Body of pancreas (tissue), 4 donors: ENCODE results near the gene NKD1. TPM values are rescaled to one million over a fixed set of nuclear protein-coding genes. Genes with fewer than 3 reads are reported as not detected.

Source experiments
- ATAC-seq: fragments of 150-250 bp; one replicate; pipeline ENCODE4 v1.9.1; 2016
- DNase-seq, 4 donors: peaks; one replicate each; pipeline ENCODE4 v3.0.0-alpha.2; 2019
- H3K27ac ChIP-seq, 4 donors: fragments of 200-600 bp; sonication (generic); 1 replicate in 3 of 4; 2 replicates in 1 of 4; pipeline versions ENCODE4 v1.5.1 to v1.6.1; 2016 to 2019; ENCODE audit warnings: mild to moderate bottlenecking in 1 of 4, mixed read lengths in 1 of 4, moderate library complexity in 1 of 4
- H3K27me3 ChIP-seq, 2 donors: fragments of 200-600 bp; sonication (generic); one replicate each; pipeline ENCODE4 v1.6.0; 2016; ENCODE audit warnings: mild to moderate bottlenecking in 1 of 2
- H3K36me3 ChIP-seq, 2 donors: fragments of 200-600 bp; sonication (generic); replicated peaks in 1 of 2; 2 replicates each; pipeline ENCODE4 v1.5.1; 2016; ENCODE audit warnings: low read depth in 2 of 2; ENCODE audit not compliant: insufficient read depth in 1 of 2
- H3K4me1 ChIP-seq: fragments of 200-600 bp; sonication (generic); one replicate; pipeline ENCODE4 v1.6.0; 2016
- H3K4me3 ChIP-seq, 2 donors: fragments of 200-600 bp; sonication (generic); 1 replicate in 1 of 2; 2 replicates in 1 of 2; pipeline ENCODE4 v1.5.1; 2016 to 2019
- H3K9me3 ChIP-seq, 3 donors: fragments of 200-600 bp; sonication (generic); 1 replicate in 2 of 3; 2 replicates in 1 of 3; pipeline ENCODE4 v1.5.1; 2016
- CTCF ChIP-seq, 7 experiments: fragments of 450-650 bp in 4 of 7; fragments of 200-600 bp in 3 of 7; sonication (generic) in 3 of 7; IDR thresholded peaks; one replicate each; pipeline ENCODE4 v1.5.1; 2016 to 2019; ENCODE audit warnings: antibody characterized with exemption in 7 of 7
- POLR2A ChIP-seq, 3 donors: fragments of 450-650 bp; IDR thresholded peaks; one replicate each; pipeline ENCODE4 v1.6.1; 2016; ENCODE audit warnings: antibody characterized with exemption in 3 of 3, mild to moderate bottlenecking in 2 of 3
- WGBS, 2 donors: methylation state at CpG; one replicate each; pipeline ENCODE4 v1.1.5; 2017; 5-methylcytosine and 5-hydroxymethylcytosine counted together
- intact Hi-C: fragments of 100-400 bp; cut with DNase I; formaldehyde crosslinking; loops from one replicate; pipeline ENCODE4 v1.15.1; 2023
- total RNA-seq, 2 donors: library from RNA; depleted of rRNA; stranded (reverse); fragments of >200 nt; gene quantifications; one replicate each; pipeline ENCODE4 v1.1.0, GENCODE V29; 2016

The NKD1 gene
- total RNA-seq, 2 donors from 2014 or later = 2.0 to 4.9 TPM

GRCh38 chr16:50591800-50592771 lies 43.9 kb downstream of the NKD1 start:
- TF ChIP-seq CTCF (IDR thresholded peaks at IDR 0.05) (peak in 6 of 7 experiments; percentile 17 to 72 (median 56)), POLR2A (IDR thresholded peaks at IDR 0.05) (peak in 2 of 3 donors; percentile 36 to 42)
- Histone ChIP-seq H3K27ac (peak overlapping the region; percentile 76 to 88 (median 84)), H3K9me3 (no peaks in the 10 kb centered on the region), H3K4me3 (no peak overlapping the region), H3K4me1 (peaks cover 29% of the 10 kb centered on the region), H3K36me3 (no peaks in the 10 kb centered on the region), H3K27me3 (no peaks in the 10 kb centered on the region)
- intact Hi-C loops = no loop called here
- WGBS, 2 donors = 14 to 19% methylated on average over 19 to 24 of the region's 24 CpGs
- ATAC-seq (peak; percentile 96), DNase-seq (peak; percentile 95 to 98 (median 98))

GRCh38 chr16:50592996-50593395 lies 44.8 kb downstream of the NKD1 start:
- Histone ChIP-seq H3K27me3 (no peaks in the 10 kb centered on the region), H3K4me1 (peaks cover 29% of the 10 kb centered on the region), H3K27ac (peak overlapping the region; percentile 76 to 88 (median 84)), H3K36me3 (no peaks in the 10 kb centered on the region), H3K4me3 (no peak overlapping the region), H3K9me3 (no peaks in the 10 kb centered on the region)
- DNase-seq (no peak), ATAC-seq (no peak)
- TF ChIP-seq CTCF (IDR thresholded peaks at IDR 0.05) (no peak), POLR2A (IDR thresholded peaks at IDR 0.05) (no peak)
- 81 to 85% methylated on average over 7 of the region's 7 CpGs for WGBS, 2 donors
- intact Hi-C loops = no loop called here

- ATAC-seq (no peak), DNase-seq (no peak)
- Histone ChIP-seq H3K27me3 (no peaks in the 10 kb centered on the region), H3K9me3 (no peaks in the 10 kb centered on the region), H3K36me3 (no peaks in the 10 kb centered on the region), H3K4me1 (peaks cover 33% of the 10 kb centered on the region), H3K4me3 (no peak overlapping the region), H3K27ac (no peak overlapping the region)
- intact Hi-C loops = no loop called here
- peak in 2 of 7 experiments; percentile 7 to 18 for TF ChIP-seq CTCF (IDR thresholded peaks at IDR 0.05)
- no peak for TF ChIP-seq POLR2A (IDR thresholded peaks at IDR 0.05)
- 87% methylated on average over 9 of the region's 9 CpGs for WGBS, 2 donors
These were observed 45.4 kb downstream of the NKD1 start for GRCh38 chr16:50593410-50594150.

DNA sequence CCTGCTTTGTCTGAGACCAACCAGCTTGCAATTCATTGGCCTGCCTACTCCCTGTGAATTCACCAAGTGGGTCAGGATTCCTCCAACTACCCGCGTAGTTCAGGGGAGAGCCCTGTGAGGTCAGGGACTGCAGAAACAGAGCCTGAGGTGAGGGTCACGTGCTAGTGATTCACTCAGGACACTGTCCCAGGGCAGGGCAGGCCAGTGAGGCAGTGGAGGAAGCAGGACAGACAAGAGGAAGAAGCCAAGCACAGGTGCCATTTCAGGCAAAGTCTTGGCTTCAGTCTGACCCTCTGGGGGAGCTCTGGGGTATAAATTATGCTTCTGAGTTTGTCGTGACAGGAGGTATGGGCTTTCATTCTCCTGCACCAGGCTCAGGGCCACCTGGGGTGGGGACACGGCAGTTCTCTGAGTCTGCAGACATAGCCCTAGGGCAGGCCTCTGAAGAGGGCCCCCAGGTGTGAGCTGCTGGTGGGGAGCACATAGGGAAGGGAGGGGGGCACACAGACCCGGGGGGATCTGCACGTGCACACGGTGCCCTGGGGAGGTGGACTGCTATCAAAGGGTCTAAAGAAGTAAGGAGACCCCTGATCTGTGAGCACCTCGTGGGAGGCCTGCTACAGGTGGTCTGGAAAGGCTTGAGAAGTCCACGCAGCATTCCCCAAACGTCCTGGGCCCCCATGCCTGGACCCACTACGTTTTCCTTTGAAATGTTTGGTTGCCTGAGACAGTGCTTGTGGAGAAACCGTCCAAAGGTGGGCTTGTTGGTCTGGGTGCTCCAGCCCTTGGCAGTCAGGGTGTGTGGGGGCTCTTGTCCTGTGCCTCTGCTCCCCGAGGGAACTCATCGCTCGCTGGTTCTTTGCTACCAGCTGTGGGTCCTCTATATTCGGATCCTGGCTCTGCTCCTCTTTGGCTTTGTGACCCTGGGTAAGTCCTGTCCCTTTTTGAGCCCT lies 46.4 kb downstream of the NKD1 start:
- H3K27me3 ChIP-seq = no peaks in the 10 kb centered on the region
- intact Hi-C loops = loop anchor here (5.0 kb wide), 1 partner anchor 43 kb away; no protein-coding TSS in a partner anchor
- no peak overlapping the region for H3K4me3 ChIP-seq
- WGBS, 2 donors = 83 to 88% methylated on average over 13 to 16 of the region's 17 CpGs
- H3K4me1 ChIP-seq = peaks cover 35% of the 10 kb centered on the region
- H3K9me3 ChIP-seq = no peaks in the 10 kb centered on the region
- no peak overlapping the region for H3K27ac ChIP-seq
- DNase-seq (no peak), ATAC-seq (no peak)
- no peaks in the 10 kb centered on the region for H3K36me3 ChIP-seq
- TF ChIP-seq CTCF (IDR thresholded peaks at IDR 0.05) (no peak), POLR2A (IDR thresholded peaks at IDR 0.05) (no peak)
